ENCODE results near the gene P2RY11.

DNA sequence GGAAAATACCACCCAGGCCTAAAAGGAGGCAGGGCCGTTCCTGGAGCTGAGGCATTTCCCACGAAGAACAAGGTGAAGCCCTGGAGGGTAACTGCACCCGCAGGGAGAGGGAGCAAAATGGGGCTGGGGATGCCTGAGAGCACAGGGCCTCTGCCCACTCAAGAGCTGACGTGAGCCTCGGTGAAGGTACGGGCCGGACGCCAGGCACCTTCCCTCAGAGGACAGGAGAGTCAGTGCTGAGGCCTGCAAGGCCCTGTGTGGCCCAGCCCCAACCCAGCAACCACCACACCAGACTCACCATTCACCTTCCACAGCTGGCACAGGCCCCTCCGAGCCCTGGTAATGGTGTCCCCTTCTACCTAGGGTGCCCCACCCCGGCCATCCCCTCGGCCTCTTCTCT lies 47.0 kb downstream of the P2RY11 start:
- TF ChIP-seq FOS (IDR thresholded peaks at IDR 0.05; ENCODE audit: low read depth, low read length) (no peak), POLR2A (IDR thresholded peaks at IDR 0.05; ENCODE audit: low read depth, low read length) (no peak), CTCF (conservative IDR thresholded peaks at IDR 0.05; ENCODE audit: low read depth, low read length) (no peak), CHD1 (IDR thresholded peaks at IDR 0.05; ENCODE audit: low read depth, low read length) (no peak), MXI1 (IDR thresholded peaks at IDR 0.05; ENCODE audit: borderline replicate concordance, low read depth, low read length) (no peak), NFE2L2 (IDR thresholded peaks at IDR 0.05; ENCODE audit: low read depth, low read length) (no peak), RAD21 (IDR thresholded peaks at IDR 0.05; ENCODE audit: low read length) (no peak), USF2 (IDR thresholded peaks at IDR 0.05; ENCODE audit: low read depth, low read length) (no peak)

Data from IMR-90 (cell line).